GM18511 (cell line): ENCODE measurements around the gene FANCE.
"Not testable (repeated sequence)": the region's sequence is repeated elsewhere in the genome, so short reads cannot be mapped to it uniquely, and the experiment has no call there.

Experiments used
- ATAC-seq: cut with Tn5 transposase; IDR thresholded peaks from one replicate; pipeline ENCODE4 v1.9.1; 2021; ENCODE audit warnings: mild to moderate bottlenecking, moderate library complexity; ENCODE audit not compliant: unreplicated experiment

Gene FANCE

DNA sequence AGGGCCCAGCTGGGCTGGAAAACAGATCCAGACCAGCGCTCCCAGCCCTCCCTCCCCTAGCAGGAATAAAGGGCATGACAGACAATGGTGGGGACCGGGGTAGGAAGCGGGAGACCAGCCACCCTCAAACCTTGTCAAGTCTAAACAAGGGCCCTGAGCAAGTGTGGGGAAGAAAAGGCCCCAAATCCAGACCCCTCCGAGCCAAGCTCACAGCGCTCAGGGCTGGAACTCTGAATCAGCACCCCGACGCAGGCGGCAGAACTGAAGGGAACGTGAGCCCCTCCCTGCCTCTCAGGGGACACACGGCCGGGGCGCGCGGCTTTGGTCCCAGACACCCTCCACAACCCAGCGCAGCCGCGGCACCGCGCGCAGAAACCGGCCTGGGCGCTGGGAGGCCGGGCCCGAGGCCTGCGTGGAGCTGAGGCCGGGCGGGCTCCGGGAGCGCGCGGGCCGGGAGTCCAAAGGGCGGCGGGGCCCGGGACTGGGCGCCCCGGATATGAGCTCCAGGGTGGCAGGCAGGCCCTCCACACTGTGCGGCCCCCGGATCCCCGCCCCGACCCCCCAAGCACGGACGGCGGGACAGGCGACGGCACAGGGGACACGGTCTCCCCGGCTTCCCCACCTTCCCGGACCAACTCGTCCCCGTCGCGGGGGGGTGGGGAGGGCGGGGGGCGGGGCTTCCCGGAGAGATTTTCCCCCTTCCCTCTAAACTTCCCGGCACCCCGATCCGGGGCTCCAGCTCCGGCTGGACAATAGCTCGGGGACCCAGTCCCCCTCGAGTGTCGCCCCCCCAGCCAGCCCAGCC, 44.1 kb downstream of the FANCE start:
- no peak for ATAC-seq

DNA sequence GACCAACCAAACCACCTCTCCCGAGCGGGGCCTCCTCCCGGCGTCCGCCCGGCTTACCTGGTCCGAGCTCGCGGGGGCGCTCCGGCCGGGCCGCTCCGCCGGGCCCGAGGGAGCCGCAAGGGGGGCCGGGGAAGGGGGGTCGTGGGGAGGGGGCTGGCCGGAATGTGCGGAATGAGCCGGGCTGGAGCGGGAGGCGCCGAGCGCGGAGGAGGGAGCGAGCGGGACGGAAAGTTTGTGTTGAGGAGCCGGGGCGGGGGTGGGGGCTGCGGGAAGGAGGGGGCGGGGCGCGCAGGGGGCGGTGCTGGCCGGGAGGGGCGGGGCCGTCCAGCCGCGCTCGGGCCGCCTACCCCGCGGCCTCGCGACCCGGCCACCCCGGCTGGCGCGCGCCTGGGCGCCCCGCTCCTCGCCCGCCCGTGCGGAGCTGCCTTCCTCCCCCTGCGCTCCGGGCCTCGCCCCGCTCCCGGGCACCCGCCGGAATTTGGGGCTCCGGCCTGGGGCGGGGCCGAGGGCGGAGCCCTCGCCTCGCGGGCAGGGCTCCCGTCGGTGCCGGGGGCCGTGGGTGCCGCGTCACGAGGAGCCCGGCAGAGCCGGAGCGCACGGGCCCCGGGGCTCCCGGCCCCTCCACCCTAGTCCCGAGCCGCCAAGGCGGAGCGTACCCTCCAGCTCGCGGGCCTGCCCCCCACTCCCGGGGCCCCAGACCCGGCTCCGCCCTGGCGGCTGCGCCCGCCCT, 44.9 kb downstream of the FANCE start, which contains the start of gene TEAD3:
Gene TEAD3, minus strand, starts transcription at position 239 of the 730 bp plus-strand sequence.
- no peak for ATAC-seq

DNA sequence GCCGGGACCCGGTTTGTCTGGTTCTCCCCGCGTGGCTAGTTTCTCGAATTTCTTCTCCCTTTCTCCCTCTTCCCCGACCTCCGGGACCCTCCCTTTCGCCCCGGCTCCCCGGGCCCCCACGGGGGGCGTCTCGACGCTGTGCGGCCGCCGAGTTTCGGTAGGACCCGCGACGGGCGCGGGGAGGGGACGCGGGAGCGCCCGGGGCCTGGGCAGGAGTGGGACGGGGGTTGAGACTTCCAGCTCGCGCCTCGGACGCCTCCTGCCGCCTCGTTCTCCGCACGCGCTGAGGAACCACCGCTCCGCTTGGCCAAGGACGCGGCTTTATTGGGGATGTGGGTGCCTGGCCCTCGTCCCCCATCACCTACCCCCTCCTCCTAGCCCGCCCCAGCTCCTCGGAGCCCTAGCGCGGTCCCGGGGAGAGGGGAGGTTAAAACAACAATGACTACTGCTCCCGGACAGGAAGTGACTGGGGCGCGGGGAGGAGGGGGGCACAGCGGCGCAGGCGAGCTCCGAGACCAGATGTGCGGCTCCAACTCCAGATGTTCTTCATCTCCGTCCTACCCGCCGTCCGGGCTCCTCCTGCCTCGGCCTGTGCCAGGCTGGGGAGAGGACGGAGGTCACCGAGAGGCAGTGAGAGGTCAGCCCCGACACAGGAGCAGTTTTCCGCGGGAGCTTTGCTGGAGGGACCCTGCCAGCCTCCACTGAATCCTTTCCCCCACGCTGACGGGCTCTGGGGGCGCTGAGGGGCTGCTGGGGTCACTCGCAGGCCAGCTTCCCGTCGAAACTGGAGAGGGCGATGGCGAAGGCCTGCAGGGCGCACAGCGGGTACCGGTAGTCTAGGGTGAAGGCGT, 45.7 kb downstream of the FANCE start:
- ATAC-seq, result no peak

DNA sequence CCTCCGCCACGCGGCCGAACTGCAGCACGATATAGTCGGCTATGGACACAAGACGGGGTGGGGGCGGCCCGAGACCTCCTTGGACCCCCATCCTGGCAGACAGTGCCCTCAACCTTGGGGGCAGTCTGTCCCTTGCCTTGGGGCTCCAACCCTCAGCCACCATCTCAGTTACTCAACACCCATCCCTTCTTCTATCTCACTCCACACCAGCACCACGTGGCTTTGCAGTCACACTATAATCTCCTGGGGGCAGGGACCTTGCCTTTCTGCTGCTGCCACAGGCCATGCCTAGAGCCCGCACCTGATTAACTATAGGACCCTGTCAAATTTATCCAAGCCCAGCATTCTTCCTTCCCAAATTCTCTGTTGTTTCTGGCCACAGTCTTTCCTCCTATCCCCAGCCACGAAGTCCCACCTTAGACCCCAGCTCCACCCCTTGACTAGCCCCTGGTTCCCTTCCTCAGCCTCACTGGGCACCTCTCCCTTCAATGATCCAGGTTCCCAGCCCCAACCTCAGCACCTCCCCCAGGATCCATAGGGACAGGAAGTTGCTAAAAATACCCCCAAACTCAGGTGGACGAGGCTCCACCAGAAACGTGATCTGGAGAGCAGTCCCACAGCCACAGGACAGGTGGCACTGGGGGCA, 46.4 kb downstream of the FANCE start:
- no peak for ATAC-seq

DNA sequence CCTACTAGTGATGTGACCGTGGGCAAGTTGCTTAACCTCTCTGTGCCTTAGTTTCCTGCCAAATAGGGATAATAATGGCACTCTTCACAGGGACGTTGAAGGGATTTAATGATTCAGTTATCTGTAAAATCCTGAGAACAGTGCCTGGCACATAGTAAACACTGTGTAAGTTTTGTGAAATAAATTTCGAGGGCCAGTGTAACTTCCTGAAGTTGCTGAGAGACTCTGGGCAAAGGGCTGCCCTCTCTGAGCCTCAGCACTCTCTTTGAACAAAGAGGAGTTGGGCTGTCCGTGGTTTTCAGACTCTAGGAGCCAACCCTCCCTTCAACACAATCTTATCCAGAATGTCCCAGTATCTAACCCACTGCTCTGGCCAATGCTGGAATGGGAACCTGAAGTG, 47.2 kb downstream of the FANCE start:
- ATAC-seq, result no peak

DNA sequence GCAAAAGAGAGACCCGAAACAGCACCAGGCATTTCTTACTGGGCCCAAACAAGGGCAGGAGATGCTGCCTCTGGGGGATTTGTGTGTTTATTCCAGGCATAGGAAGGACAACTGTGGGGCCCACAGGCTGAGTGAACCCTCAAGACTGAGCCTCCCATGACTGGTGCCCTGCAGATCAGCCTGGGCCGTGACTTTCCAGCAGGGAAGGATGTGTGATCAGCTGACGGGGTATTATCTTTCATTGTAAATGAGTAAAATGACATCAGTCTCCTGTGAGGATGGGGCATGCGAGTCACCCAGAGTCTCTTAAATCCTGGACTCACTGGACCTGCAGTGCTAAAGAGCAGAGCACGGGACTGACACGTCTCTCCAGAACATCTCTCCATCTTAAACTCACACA, 48.6 kb downstream of the FANCE start:
- ATAC-seq, result no peak

DNA sequence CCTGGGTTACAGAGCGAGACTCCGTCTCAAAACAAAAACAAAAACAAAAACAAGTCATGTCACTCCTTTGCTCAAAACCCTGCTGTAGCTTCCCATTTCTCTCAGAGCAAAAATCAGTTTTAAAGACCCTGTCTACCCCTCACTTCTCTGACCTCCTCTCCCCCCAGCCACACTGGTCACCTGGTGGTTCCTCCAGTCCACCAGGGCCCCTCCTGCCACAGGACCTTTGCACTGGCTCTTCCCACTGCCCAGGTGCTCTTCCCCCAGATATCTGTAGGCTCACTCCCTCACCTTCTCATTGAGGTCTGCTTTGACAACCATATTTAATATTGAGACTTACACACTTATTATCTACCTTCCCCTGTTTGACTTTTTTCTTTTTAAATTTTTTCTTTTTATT, 49.6 kb downstream of the FANCE start:
- ATAC-seq, result no peak

DNA sequence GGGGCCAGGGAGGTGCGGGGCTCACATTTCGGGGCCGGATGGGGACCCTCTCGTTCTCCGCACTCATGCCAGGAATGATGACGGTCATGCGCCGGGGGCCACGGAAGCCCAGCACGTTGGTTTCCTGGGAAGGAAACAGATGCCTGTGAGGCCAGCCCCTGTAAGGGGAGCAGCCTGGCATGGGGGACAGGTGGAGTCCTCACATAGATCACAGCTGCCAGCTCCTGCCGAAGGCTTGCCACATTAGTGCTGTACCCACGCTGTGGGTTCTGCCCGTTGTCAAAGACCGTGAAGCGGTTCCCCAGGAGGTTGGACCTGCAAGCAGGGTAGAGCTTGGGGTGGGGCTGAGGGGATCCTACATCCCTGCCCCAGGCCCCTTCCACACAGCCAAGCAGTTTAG, 51.4 kb downstream of the FANCE start:
- ATAC-seq, result no peak

DNA sequence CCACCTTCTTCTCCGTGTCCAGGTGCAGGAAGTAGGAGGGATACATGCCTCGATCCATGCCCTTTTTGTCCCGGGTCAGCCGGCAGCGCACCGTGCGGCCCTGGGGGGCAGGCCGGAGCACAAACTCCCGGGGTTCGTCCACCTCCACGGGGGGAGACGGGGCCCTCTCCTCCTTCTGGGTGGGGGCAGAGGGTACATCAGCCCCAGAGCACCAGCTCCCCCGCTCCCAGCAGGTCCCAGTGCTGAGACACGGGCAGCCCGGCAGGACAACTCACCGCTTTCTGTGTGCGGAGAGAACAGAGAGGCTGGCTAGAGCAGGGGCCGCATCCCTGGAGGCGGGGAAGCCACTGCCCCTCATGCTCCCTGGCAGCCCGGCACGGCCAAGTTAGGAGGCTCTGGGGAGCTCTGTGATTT, 53.9 kb downstream of the FANCE start:
- ATAC-seq, result no peak

DNA sequence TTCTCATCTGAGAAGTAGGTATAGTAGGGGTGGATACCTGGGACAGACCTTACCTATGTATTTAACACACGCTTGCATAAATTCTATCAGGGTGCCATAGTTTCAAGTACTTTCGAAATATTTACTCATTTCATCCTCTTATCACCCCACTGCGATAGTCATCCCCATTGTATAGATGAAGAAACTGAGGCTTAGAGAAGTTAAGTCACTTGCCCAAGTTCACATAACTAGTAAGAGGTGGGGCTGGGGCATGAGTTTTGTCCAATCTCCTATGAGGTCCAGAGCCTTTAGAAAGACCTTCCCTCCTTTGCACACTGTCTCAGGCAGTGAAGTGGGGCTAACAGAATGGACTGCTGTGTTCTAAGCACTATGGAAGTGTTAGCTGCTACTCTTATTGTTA, 54.4 kb downstream of the FANCE start:
- no peak for ATAC-seq

DNA sequence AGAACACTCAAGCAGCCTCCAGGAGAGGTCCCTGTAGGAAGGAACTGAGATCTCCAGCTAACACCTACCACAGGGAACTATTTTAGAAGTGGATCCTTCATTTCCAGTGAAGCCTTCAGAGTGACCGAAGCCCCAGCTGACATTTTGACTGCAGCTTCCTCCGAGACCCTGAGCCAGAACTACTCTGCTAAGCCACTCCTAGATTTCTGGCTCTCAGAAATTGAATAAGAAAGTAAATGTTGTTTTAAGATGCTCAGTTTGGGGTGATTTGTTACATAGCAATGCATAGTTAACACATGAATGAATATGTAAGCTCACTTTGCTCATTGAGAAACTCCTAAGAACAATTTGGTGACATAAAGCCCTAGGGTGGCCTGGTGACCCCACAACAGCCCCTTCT, 55.1 kb downstream of the FANCE start:
- no peak for ATAC-seq

DNA sequence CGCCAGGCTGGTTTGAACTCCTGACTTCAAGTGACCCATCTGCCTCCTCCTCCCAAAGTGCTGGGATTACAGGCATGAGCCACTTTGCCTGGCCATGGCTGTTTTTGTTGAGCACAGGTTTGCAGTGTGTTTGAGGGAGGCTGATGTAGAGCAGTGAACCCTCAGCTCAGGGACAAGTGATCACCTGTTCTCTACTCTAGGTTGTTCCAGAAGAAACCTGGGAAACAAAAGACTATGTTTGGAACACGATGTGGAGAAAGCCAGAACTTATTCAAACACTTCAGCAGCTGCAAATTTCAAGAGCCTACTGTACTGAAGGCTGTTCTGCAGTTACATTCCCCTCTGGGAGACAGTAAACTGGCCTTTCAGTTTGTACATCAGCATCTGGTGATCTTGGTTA, 55.9 kb downstream of the FANCE start:
- no peak for ATAC-seq

DNA sequence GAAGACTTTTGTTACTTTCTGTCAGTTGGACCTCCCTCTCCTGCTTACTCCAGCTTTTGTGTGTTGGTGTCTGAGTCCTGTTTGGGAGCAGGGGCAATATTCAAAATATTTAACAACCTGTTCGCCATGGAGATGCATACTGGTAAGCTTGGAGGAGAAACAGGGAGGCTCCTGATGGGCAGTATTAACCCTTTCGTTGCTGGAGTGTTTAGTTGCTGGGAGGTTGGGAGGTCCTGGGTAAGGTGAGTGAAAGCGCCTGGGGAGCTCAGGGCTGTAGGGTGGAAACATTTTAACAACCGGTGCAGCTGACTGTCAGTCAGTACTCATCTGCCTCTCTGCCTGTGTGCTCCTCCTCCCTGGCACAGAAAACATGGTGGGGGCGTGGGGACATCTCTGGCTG, 56.4 kb downstream of the FANCE start:
- no peak for ATAC-seq

DNA sequence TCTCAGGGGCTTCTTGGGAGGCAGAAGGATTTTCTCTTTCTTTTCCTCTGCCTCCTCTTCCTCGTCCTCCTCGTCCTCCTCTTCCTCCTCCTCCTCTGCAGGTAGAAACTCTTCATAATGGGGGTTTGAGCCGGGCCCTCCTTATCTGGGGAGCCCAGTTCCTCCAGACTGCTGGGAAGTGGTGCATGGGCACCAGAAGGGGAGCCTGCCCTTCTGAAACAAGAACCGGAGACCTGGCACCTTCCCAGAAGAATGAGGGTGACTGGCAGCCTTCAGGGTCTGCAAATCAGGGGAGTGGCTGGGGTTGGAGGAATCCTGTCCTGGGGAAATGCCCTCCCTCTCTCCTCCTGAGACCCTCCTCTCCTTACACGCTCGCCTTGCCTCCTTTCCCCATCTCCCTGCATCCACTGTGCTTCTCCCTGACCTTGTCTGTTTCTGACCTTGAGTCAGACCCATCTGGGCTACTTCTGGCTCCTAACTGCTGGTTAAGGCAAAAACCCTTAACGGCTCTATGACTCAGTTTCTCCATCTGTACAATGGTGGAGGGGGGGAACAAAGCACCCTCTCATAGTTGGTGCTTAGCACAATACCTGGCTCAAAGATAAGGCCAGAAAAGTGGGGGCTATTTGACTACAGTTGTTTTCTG, 58.9 kb downstream of the FANCE start:
- ATAC-seq, result no peak

DNA sequence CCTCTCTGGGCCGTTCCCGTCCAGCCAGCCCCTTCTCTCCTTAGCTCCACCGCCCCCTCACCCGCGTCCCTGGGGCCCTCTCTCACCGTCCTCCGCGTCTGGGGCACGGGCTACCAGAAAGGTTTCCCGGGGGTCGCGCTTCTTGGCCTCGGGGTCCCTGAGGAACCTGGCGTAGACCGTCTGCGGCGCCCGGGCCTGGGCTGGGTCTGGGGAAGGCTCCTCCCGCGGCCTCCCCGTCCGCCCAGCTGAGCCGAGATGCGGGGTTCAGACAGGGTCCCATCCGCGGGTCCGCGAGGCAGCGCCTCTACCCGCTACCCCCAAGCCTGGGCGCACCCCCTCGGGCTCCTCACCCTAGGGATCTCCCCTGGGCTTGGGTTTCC, 59.4 kb downstream of the FANCE start:
- no peak for ATAC-seq

DNA sequence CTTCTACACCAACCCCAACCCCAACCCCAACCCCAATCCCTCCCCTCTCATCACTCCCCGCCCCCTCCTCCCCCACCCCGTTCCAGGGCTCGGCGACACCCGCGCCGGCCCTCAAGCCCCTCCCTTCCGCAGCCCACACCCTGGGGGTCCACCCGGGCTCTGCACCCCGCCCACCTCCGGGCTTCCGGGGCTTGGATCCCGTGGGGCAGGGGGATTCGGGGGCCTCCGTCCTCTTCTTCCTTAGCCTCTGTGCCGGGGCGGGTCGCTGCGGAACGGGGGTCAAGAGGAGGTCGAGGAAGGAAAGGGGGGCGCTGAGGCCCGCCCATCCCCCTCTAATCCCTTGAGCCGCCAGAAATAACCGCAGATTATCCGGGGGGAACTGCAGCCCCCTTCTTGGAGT, 59.9 kb downstream of the FANCE start:
- no peak for ATAC-seq

DNA sequence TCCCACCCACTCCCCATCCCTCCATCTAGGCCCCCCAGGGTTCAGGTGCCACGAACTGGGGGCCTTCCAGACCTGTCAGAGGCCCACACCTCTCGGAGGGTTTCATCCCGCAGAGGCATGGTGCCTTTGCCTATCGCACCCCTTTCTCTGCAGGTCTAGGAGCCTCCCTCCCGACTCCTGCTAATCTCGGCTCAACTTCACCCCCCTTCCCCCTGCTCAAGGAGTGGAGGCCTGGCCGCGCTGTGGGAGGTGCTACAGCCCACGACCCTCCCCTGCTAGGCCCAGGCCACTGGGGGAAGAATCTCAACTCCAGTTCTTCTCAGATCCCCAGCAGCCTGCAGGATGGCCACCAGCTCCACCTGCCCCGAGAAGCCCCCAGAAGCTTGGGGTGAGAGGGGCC, 60.6 kb downstream of the FANCE start, which contains the start of gene TULP1:
Gene TULP1, minus strand, starts transcription at position 157 of the 400 bp plus-strand sequence. Its CDS starts 38 bp downstream, at position 119.
- ATAC-seq, result no peak

DNA sequence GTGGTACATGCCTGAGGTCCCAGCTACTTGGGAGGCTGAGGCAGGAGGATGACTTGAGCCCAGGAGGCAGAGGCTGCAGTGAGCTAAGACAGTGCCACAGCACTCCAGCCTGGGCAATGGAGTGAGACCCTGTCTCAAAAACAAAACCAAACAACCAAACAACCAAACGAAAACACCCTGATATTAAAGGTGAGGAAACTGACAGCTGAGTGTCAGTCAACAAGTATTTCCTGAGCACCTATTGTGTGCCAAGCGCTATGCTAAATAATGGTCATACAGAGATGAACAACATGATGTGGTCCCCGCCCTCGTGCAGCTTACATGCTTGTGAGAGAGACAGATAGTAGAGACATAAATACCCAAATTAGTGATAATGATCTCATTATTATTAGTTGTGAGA, 62.4 kb downstream of the FANCE start:
- no peak for ATAC-seq

DNA sequence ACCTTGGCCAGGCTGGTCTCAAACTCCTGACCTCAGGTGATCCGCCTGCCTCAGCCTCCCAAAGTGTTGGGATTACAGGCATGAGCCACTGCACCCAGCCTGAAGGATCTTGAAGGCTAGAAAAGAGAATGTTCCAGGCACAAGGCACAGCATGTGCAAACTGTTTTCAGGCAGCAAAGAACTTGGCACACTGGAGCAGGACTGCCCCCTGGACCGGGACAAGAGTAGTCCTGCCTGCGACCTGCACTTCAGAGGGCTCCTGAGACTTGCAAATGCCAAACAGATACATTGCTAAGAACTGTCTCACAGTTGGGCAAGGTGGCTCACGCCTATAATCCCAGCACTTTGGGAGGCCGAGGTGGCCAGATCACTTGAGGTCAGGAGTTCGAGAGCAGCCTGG, 63.8 kb downstream of the FANCE start:
- not testable (repeated sequence) for ATAC-seq
